Thyroid gland (tissue), 4 donors: ENCODE data around the gene SIL1. TPM values are rescaled to one million over a fixed set of nuclear protein-coding genes. Genes with fewer than 3 reads are reported as not detected.

Experiments used
- DNase-seq, 2 donors: peaks; one replicate each; pipeline ENCODE4 v3.0.0-alpha.2; 2019
- H3K27ac ChIP-seq, 3 donors: fragments of 200-600 bp; sonication (generic); 1 replicate in 2 of 3; 2 replicates in 1 of 3; pipeline ENCODE4 v1.5.1; 2016 to 2019; ENCODE audit warnings: mild to moderate bottlenecking in 1 of 3, moderate library complexity in 1 of 3
- H3K27me3 ChIP-seq: fragments of 200-600 bp; sonication (generic); one replicate; pipeline ENCODE4 v1.5.1; 2019
- H3K36me3 ChIP-seq, 2 donors: fragments of 200-600 bp; sonication (generic); one replicate each; pipeline ENCODE4 v1.5.1; 2016 to 2019
- H3K4me1 ChIP-seq, 2 donors: fragments of 200-600 bp; sonication (generic); one replicate each; pipeline ENCODE4 v1.5.1; 2017 to 2019
- H3K4me3 ChIP-seq, 3 donors: fragments of 200-600 bp; sonication (generic); replicated peaks in 1 of 3; 1 replicate in 2 of 3; 2 replicates in 1 of 3; pipeline ENCODE4 v1.5.1; 2016; ENCODE audit warnings: mild to moderate bottlenecking in 1 of 3
- H3K9me3 ChIP-seq: fragments of 200-600 bp; sonication (generic); one replicate; pipeline ENCODE4 v1.5.1; 2017
- POLR2A ChIP-seq, 2 donors: fragments of 450-650 bp; IDR thresholded peaks; one replicate each; pipeline ENCODE4 v1.6.1; 2017; ENCODE audit warnings: antibody characterized with exemption in 2 of 2, mild to moderate bottlenecking in 2 of 2, moderate library complexity in 1 of 2
- WGBS, 2 donors: methylation state at CpG; one replicate each; pipeline ENCODE4 v1.1.5; 2017; 5-methylcytosine and 5-hydroxymethylcytosine counted together
- intact Hi-C: fragments of 100-400 bp; cut with DNase I; formaldehyde crosslinking; loops from one replicate; pipeline ENCODE4 v1.15.1; 2023
- total RNA-seq, 4 donors: library from RNA; depleted of rRNA; stranded (reverse); fragments of >200 nt; gene quantifications; one replicate each; pipeline ENCODE4 v1.2.3, GENCODE V29; 2016
- TF ChIP-seq, protein P1 (sequence below), 6 experiments: fragments of 200-600 bp in 3 of 6; fragments of 450-650 bp in 3 of 6; sonication (generic) in 3 of 6; IDR thresholded peaks; one replicate each; pipeline ENCODE4 v1.5.1; 2016 to 2019; ENCODE audit warnings: antibody characterized with exemption in 6 of 6, mild to moderate bottlenecking in 2 of 6, inconsistent platforms in 1 of 6, moderate library complexity in 1 of 6

Gene SIL1
- total RNA-seq, 4 donors from 2014 or later = 57.5 to 103 (median 81.7) TPM

DNA sequence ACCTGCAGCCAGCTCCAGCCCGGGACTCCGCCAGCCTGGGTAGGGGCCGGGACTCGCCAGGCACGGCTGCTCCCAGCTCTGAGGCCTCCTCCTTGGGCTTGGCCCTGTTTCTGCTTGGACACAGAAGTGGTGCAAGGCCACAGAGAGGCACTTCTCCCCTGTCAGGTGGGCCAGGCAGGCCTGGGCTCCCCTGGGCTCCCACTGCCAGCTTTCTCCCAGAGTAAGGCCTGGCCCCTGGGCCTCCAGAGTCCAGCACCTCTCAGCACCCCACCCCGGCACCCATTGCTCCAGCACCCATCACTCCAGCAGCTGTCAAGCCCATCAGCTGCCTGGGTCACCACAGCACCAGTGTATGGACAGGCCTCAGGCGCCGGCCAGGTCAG is 251.9 kb downstream of the SIL1 start:
- intact Hi-C loops = no loop called here
- no peaks in the 10 kb centered on the region for H3K36me3 ChIP-seq
- no peaks in the 10 kb centered on the region for H3K27me3 ChIP-seq
- peak overlapping the region; percentile 25 to 85 (median 69) for H3K27ac ChIP-seq
- H3K9me3 ChIP-seq = no peaks in the 10 kb centered on the region
- peaks cover 58 to 77% of the 10 kb centered on the region in 2 donors for H3K4me1 ChIP-seq
- 55 to 100% methylated on average over 2 to 8 of the region's 8 CpGs for WGBS, 2 donors
- H3K4me3 ChIP-seq = no peak overlapping the region
- no peak for TF ChIP-seq POLR2A (IDR thresholded peaks at IDR 0.05)
- TF ChIP-seq, protein P1, sequence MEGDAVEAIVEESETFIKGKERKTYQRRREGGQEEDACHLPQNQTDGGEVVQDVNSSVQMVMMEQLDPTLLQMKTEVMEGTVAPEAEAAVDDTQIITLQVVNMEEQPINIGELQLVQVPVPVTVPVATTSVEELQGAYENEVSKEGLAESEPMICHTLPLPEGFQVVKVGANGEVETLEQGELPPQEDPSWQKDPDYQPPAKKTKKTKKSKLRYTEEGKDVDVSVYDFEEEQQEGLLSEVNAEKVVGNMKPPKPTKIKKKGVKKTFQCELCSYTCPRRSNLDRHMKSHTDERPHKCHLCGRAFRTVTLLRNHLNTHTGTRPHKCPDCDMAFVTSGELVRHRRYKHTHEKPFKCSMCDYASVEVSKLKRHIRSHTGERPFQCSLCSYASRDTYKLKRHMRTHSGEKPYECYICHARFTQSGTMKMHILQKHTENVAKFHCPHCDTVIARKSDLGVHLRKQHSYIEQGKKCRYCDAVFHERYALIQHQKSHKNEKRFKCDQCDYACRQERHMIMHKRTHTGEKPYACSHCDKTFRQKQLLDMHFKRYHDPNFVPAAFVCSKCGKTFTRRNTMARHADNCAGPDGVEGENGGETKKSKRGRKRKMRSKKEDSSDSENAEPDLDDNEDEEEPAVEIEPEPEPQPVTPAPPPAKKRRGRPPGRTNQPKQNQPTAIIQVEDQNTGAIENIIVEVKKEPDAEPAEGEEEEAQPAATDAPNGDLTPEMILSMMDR (IDR thresholded peaks at IDR 0.05) = no peak
- peak; percentile 88 to 94 for DNase-seq

DNA sequence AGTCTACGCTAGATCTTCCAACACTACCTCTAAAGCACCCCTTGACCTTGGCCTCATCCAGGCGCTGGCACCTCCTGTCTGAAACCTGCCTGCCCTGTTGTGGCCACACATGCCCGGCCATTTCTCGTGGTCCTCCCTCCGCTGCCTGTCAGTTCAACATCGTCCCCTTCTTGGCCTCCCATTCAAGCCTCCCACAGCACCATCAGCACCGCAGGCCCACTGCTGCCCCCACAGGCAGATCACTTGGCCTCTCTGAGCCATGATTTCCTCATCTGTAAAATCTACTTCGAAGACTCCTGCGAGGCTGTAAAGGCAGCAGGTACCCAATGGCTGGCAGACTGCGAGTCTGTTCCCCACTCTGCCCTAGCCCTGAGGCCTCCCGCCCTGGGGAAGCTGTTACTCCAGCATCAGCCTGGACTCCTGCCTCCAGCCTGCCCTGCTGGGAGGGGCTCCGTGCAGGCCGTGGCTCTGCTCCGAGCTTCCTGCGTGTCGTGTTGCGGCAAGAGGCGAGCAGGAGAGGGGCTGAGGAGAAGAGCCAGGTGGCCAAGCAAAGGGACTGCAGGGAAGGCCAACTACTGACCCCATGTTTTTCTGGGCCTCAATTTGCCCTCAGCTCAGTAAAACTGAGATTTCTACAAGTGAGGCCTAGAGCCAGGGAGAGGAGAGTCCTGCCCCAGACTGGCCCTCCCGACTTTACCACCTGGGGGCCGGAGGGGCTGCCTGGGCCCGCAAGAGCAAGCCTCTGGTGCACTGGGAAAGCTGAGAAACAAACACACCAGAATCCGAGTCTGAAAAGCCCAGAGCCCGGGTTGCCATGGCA is 252.5 kb downstream of the SIL1 start:
- Histone ChIP-seq H3K27me3 (no peaks in the 10 kb centered on the region), H3K4me1 (peaks cover 52 to 71% of the 10 kb centered on the region in 2 donors), H3K36me3 (no peaks in the 10 kb centered on the region), H3K9me3 (no peaks in the 10 kb centered on the region), H3K27ac (peak overlapping the region; percentile 69 to 85 (median 76)), H3K4me3 (no peak overlapping the region)
- WGBS, 2 donors = 75 to 84% methylated on average over 18 to 22 of the region's 23 CpGs
- no peak for TF ChIP-seq POLR2A (IDR thresholded peaks at IDR 0.05)
- TF ChIP-seq, protein P1 (IDR thresholded peaks at IDR 0.05) = no peak
- peak in 1 of 2 donors; percentile 14 for DNase-seq
- intact Hi-C loops = no loop called here

GRCh38 chr5:138944527-138945322 is 253.4 kb downstream of the SIL1 start:
- no peaks in the 10 kb centered on the region for H3K36me3 ChIP-seq
- H3K27ac ChIP-seq = peak overlapping the region; percentile 69 to 85 (median 76)
- H3K4me1 ChIP-seq = peaks cover 43 to 62% of the 10 kb centered on the region in 2 donors
- 41 to 42% methylated on average over 18 to 19 of the region's 23 CpGs for WGBS, 2 donors
- no peak for TF ChIP-seq POLR2A (IDR thresholded peaks at IDR 0.05)
- TF ChIP-seq, protein P1 (IDR thresholded peaks at IDR 0.05) = no peak
- H3K4me3 ChIP-seq = no peak overlapping the region
- peak; percentile 91 to 97 for DNase-seq
- H3K27me3 ChIP-seq = no peaks in the 10 kb centered on the region
- intact Hi-C loops = no loop called here
- no peaks in the 10 kb centered on the region for H3K9me3 ChIP-seq

DNA sequence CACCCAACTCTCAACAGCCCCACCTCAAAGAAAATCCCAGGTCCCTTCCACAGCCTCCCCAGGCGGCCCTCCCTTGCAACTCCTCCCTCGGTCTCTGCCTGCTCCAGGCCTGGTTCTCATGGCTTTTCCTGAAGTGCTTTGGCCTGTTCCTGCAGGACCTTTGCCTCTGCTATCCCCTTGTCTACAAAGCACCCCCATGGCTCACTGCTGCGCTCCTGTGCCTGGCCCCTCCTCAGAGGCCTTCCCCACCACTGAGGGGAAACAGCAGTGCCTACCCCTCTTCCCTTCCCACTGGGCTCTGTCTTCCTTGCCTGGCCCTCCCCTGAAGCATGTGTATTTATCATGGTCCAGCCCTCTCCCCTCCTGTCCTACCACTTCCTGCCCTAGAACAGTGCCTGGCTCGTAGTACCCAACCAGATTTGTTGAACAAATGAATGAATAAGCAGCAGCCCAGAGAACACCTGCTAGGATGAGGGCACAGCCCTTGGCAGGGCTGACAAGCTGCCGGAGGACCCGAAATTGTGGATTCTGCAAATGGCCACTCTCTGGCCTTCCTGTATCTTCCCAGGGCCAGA is 254.5 kb downstream of the SIL1 start:
- no peaks in the 10 kb centered on the region for H3K27me3 ChIP-seq
- no peak overlapping the region for H3K4me3 ChIP-seq
- peak in 1 of 2 donors; percentile 1 for DNase-seq
- H3K4me1 ChIP-seq = peaks cover 35 to 52% of the 10 kb centered on the region in 2 donors
- peak overlapping the region; percentile 69 to 85 (median 76) for H3K27ac ChIP-seq
- no peaks in the 10 kb centered on the region for H3K36me3 ChIP-seq
- TF ChIP-seq, protein P1 (IDR thresholded peaks at IDR 0.05) = no peak
- TF ChIP-seq POLR2A (IDR thresholded peaks at IDR 0.05) = no peak
- intact Hi-C loops = no loop called here
- WGBS, 2 donors = 93% methylated on average over 4 to 6 of the region's 6 CpGs
- no peaks in the 10 kb centered on the region for H3K9me3 ChIP-seq
